ENCODE data around the gene MTX1. TPM values are rescaled to one million over a fixed set of nuclear protein-coding genes. Genes with fewer than 3 reads are reported as not detected.
A peak's percentile ranks its signal among the peaks of the same experiment; 100 is the strongest.
"Not testable (repeated sequence)": the region's sequence is repeated elsewhere in the genome, so short reads cannot be mapped to it uniquely, and the experiment has no call there.

MTX1 gene
- total RNA-seq, 1 donor = 38.0 TPM

DNA sequence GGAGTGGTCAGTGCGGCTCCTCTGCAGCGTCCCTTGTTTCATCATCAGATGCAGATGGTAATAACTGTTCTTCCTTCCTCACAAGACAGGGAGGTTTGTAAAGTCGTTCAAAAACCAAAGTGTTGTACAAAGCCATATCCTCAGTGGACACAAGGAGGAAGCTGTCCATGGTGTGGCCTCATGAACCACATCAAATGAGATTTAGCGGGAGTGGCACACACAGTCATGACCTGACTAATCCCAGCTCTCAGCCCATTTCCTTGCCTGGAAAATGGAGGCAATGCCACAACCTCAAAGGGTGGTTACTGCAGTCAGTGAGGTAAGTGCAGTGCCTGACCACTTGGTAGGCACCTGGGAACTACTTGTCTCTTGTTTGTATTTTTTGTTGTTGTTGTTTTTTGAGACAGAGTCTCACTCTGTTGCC lies 33.4 kb downstream of the MTX1 start:
- TF ChIP-seq, protein P1, sequence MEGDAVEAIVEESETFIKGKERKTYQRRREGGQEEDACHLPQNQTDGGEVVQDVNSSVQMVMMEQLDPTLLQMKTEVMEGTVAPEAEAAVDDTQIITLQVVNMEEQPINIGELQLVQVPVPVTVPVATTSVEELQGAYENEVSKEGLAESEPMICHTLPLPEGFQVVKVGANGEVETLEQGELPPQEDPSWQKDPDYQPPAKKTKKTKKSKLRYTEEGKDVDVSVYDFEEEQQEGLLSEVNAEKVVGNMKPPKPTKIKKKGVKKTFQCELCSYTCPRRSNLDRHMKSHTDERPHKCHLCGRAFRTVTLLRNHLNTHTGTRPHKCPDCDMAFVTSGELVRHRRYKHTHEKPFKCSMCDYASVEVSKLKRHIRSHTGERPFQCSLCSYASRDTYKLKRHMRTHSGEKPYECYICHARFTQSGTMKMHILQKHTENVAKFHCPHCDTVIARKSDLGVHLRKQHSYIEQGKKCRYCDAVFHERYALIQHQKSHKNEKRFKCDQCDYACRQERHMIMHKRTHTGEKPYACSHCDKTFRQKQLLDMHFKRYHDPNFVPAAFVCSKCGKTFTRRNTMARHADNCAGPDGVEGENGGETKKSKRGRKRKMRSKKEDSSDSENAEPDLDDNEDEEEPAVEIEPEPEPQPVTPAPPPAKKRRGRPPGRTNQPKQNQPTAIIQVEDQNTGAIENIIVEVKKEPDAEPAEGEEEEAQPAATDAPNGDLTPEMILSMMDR (IDR thresholded peaks at IDR 0.05; ENCODE audit: insufficient read depth, low read depth, low read length) = no peak
- no peak overlapping the region for H3K4me3 ChIP-seq (ENCODE audit: low read depth, low read length)
- DNase-seq (ENCODE audit: low read depth) = no peak

DNA sequence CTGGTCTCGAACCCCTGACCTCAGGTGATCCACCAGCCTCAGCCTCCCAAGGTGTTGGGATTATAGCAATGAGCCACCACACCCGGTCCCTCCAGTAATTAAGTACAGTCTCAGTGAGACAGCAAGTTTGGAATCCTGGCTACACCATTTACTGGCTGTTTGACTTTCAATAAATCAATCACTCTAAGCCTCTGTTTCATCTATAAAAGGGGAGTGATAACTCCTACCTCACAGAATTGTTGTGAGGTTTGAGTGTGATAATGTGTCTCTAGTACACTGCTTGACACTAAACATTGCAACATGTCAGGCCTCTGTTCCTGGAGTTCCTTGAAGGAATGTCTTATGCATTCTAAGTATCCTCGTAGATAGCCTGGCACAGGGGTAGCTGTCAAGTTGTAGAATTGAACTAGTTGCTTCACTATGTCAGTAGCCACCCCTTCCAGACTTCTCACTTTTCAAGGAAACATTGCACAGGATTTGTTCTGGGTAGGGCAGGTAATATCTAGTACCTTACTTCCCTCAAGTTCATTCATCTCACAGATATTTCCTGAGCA lies 34.4 kb downstream of the MTX1 start:
- no peak for DNase-seq (ENCODE audit: low read depth)
- TF ChIP-seq, protein P1 (IDR thresholded peaks at IDR 0.05; ENCODE audit: insufficient read depth, low read depth, low read length) = no peak
- H3K4me3 ChIP-seq (ENCODE audit: low read depth, low read length) = peak overlapping the region; percentile 69

DNA sequence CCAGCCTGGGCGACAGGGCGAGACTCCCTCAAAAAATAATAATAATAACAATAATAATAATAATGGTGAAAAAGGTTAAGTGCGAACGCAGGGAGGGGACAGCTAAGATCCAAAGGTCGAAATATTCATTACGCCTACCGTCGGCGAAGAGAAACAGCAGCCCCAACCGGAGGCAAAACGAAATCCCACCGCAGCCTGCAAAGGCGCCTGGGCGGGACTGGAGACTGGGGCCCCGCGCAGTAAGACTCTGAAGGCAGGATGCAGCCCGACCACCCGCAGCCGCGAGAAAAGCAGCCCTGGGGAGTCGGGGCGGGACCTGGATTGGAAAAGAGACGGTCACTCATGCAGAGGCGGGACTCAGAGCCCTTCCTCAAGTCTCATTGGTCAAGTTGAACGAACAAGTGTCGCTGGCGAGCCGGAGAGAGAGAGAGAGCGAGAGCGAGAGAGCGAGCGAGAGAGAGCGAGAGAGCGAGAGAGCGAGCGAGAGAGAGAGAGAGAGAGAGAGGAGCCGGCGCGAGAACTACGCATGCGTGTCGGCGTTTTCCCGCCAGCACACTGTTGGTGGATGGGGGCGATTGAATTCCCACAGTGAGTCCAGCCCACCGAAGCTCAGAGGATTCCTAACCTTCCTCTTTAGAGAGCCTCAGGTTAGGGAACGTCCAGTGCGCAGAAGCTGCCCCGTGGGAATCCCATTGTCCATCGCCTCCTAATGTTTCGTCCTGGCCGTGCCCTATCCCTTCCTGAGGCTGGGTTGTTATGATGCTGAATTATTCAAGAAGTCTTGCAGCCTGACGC lies 36.1 kb downstream of the MTX1 start:
- peak; percentile 99 for DNase-seq (ENCODE audit: low read depth)
- TF ChIP-seq, protein P1 (IDR thresholded peaks at IDR 0.05; ENCODE audit: insufficient read depth, low read depth, low read length) = peak; percentile 24
- H3K4me3 ChIP-seq (ENCODE audit: low read depth, low read length) = peak overlapping the region; percentile 69

DNA sequence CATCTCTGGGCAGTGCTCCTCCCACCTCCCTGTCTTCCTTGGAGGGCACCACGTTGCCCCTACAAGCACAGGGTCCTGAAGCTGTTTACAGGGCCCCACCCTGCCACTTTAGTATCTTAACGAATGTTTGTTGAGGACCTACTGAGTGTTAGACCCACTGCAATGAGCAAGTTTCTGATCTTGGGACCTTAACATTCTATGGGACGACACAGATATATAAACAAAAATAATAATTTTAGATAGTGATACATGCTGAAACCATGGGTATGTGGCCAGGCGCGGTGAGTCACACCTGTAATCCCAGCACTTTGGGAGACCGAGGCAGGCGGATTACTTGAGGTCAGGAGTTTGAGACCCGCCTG lies 36.6 kb downstream of the MTX1 start:
- H3K4me3 ChIP-seq (ENCODE audit: low read depth, low read length) = peak overlapping the region; percentile 69
- TF ChIP-seq, protein P1 (IDR thresholded peaks at IDR 0.05; ENCODE audit: insufficient read depth, low read depth, low read length) = no peak
- no peak for DNase-seq (ENCODE audit: low read depth)

DNA sequence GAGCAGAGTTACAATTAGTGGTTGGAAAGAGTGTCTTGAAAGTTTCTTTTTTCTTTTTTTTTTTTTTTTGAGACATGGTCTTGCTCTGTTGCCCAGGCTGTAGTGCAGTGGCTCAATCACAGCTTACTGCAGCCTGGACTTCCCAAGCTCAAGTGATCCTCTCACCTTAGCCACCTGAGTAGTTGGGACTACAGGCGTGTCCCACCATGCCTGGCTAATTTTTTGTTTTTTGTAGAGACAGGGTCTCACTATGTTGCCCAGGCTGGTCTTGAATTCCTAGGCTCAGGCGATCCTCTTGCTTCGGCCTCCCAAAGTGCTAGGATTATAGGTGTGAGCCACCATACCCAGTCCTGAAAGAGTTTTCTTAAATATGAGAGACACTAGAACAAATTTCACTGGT lies 38.3 kb downstream of the MTX1 start:
- not testable (repeated sequence) for DNase-seq (ENCODE audit: low read depth); H3K4me3 ChIP-seq (ENCODE audit: low read depth, low read length)

DNA sequence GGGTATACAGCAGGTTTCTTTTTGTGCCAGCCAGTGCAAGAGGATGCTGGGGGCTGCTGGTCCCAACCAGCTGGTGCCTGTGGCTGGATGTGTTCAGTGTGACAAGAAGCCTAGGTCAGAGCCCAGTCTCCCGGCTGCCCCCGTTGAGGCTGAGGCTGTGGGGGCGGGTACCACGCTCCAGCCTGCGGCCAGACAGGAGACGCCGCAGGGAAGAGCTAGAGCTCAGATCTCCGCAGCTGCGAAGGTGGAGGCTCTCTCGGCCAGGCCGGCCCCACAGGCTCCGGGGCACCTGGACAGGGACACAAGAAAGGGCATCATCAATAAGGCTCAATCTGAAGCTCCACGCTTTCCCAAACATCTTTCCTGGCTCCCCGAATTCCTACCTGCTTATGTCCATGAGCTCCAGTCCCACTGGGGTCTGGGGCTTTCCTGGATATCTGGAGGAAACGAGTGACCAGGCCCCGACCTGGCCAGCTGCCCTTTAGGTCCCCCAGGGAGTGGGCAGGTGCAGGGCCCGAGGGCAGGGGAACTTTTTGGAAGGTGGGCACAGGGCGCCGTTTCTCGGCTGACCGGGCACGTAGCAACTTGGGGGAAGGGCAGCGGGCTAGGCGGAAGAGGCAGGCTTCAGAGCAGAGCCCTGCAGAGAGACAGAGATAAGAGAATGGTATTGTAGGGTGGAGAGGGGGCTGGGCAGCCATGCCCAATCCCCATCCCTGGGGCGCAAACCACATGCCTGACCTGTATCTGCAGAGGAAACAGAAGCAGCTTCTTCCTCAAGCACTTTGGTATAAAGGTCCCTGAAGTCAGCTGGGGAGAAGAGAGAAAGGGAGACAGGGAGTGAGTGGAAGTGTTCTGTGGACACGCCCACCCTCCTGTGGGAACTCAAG lies 39.4 kb downstream of the MTX1 start:
- TF ChIP-seq, protein P1 (IDR thresholded peaks at IDR 0.05; ENCODE audit: insufficient read depth, low read depth, low read length) = no peak
- H3K4me3 ChIP-seq (ENCODE audit: low read depth, low read length) = no peak overlapping the region
- DNase-seq (ENCODE audit: low read depth) = no peak

DNA sequence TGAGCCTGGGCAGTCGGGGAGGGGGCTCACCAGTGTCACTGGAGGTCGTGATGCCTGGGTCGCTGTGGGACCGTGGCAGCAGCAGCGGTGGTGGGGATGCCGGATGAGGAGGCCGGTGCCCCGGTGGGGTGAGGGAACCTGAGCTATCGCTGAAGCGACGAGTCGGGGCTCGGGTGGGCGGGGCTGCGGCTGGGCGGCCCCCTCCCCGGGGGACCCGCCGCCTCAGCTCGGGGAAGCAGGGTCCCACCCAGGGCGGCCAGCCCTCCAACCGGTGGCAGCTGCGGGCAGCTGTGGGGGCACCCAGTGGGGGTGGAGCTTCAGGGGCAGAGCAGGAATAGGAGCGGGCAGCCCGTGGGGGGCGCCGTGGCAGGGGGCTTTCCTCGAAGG lies 41.7 kb downstream of the MTX1 start:
- DNase-seq (ENCODE audit: low read depth) = no peak
- TF ChIP-seq, protein P1 (IDR thresholded peaks at IDR 0.05; ENCODE audit: insufficient read depth, low read depth, low read length) = no peak
- H3K4me3 ChIP-seq (ENCODE audit: low read depth, low read length) = no peak overlapping the region

Data from fibroblast of villous mesenchyme (primary cell).